Anterior cingulate cortex (tissue), 58 donors: ENCODE results near the gene PKM.

Source experiments
- DNase-seq, 58 donors: peaks; one replicate each; lab custom pipeline; 2025; lab: John Stamatoyannopoulos, UW

PKM gene

GRCh38 chr15:72163719-72164118 is 67.3 kb downstream of the PKM start:
- DNase-seq, result peak in 13 of 58 donors; percentile 7 to 62 (median 27)

GRCh38 chr15:72162569-72162968 is 68.4 kb downstream of the PKM start:
- DNase-seq, result no peak

GRCh38 chr15:72161361-72162132 is 69.4 kb downstream of the PKM start:
- DNase-seq, result peak in 5 of 58 donors; percentile 14 to 23 (median 17)

- no peak for DNase-seq
Measured at GRCh38 chr15:72160696-72161245, 70.2 kb downstream of the PKM start.

- no peak for DNase-seq
Measured at GRCh38 chr15:72156928-72157327, 74.1 kb downstream of the PKM start.

- DNase-seq, result peak in 57 of 58 donors; percentile 31 to 90 (median 74)
Measured at GRCh38 chr15:72155635-72156616, 75.1 kb downstream of the PKM start.

GRCh38 chr15:72155003-72155621 is 75.9 kb downstream of the PKM start:
- DNase-seq, result peak in 48 of 58 donors; percentile 14 to 90 (median 53)

- DNase-seq, result no peak
Measured at GRCh38 chr15:72154316-72154715, 76.7 kb downstream of the PKM start.

GRCh38 chr15:72153269-72154000 is 77.6 kb downstream of the PKM start:
- no peak for DNase-seq
